NB4 (cell line): ENCODE results near the gene RNF175.

Experiments
- MYC ChIP-seq: IDR thresholded peaks from 2 replicates; pipeline ENCODE4 v1.6.1; 2011; ENCODE audit warnings: low read depth, low read length
- POLR2A ChIP-seq: IDR thresholded peaks from 2 replicates; pipeline ENCODE4 v1.6.1; 2011; ENCODE audit warnings: mild to moderate bottlenecking; ENCODE audit not compliant: insufficient read length; ENCODE audit errors: extremely low read depth
- TF ChIP-seq, protein P1 (sequence below): IDR thresholded peaks from one replicate; pipeline ENCODE4 v1.5.1; 2012; ENCODE audit warnings: low read depth, low read length

DNA sequence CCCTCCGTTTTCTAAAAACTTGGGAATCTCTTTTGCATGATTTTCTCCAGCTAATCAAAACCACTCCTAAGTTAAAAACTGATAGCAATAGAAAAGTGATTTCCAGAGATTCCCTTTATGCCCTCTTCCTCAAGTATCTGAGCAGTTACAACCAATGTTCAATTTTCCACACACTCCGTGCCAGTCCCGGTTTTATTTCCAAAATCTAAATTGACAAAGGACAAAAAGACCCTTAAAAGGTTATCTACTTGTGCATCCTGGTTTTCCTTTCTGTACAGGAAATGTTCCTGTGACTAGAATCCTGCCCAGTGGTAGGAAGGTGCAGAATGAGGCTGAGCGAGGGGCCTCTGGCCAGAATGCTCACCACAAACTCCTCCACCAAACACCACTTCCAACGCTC is 27.8 kb upstream of the RNF175 start:
- no peak for TF ChIP-seq MYC
- TF ChIP-seq, protein P1, sequence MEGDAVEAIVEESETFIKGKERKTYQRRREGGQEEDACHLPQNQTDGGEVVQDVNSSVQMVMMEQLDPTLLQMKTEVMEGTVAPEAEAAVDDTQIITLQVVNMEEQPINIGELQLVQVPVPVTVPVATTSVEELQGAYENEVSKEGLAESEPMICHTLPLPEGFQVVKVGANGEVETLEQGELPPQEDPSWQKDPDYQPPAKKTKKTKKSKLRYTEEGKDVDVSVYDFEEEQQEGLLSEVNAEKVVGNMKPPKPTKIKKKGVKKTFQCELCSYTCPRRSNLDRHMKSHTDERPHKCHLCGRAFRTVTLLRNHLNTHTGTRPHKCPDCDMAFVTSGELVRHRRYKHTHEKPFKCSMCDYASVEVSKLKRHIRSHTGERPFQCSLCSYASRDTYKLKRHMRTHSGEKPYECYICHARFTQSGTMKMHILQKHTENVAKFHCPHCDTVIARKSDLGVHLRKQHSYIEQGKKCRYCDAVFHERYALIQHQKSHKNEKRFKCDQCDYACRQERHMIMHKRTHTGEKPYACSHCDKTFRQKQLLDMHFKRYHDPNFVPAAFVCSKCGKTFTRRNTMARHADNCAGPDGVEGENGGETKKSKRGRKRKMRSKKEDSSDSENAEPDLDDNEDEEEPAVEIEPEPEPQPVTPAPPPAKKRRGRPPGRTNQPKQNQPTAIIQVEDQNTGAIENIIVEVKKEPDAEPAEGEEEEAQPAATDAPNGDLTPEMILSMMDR = no peak
- no peak for TF ChIP-seq POLR2A
